K562 (cell line): ENCODE results near the gene SLC25A44. TPM values are rescaled to one million over a fixed set of nuclear protein-coding genes. Genes with fewer than 3 reads are reported as not detected.

Experiments
- SFPQ ChIP-seq: fragments of 200-400 bp; formaldehyde crosslinking; IDR thresholded peaks from 2 replicates; pipeline ENCODE4 v1.6.1; 2017; ENCODE audit warnings: mild to moderate bottlenecking, low read depth, low read length, moderate library complexity
- ZBTB40 ChIP-seq, 2 experiments: fragments of 450-650 bp in 1 of 2; sonication (generic) in 1 of 2; formaldehyde crosslinking in 1 of 2; IDR thresholded peaks; 2 replicates each; pipeline versions ENCODE4 v1.7.1 to v1.9.0; 2016 to 2022; ENCODE audit warnings: inconsistent platforms in 1 of 2, mild to moderate bottlenecking in 1 of 2, missing genetic modification reagents in 1 of 2
- ZC3H11A ChIP-seq: IDR thresholded peaks from 2 replicates; pipeline ENCODE4 v1.6.1; 2012; ENCODE audit warnings: low read depth, low read length, improper control_type of control experiment
- ZHX1 ChIP-seq: fragments of 150-350 bp; conservative IDR thresholded peaks from 2 replicates; pipeline ENCODE4 v1.6.1; 2014; ENCODE audit warnings: low read length
- polyA plus RNA-seq, 8 experiments: library from polyadenylated mRNA; depleted of rRNA in 4 of 8; stranded (reverse) in 5 of 8; unstranded in 3 of 8; fragments of >200 nt; fragmentation: Nextera tagmentation in 2 of 8; fragmentation: Illumina TruSeq in 1 of 8; extraction: Ambion mirVana in 2 of 8; extraction: Trizol in 1 of 8; gene quantifications; 2 replicates each; pipeline versions ENCODE4 v1.2.1 to v1.2.3, GENCODE V29; 2011 to 2014; ENCODE audit warnings: inconsistent platforms in 1 of 8, missing spikeins in 1 of 8
- total RNA-seq, 7 experiments: library from RNA; depleted of rRNA in 6 of 7; stranded (reverse); fragments of >200 nt in 6 of 7; fragmentation: Illumina TruSeq in 2 of 7; extraction: Trizol in 2 of 7; gene quantifications; 2 replicates each; pipeline versions ENCODE4 v1.2.1 to v1.2.3, GENCODE V29; 2011 to 2021; ENCODE audit warnings: low replicate concordance in 1 of 7

The SLC25A44 gene
- total and polyA plus RNA-seq, 9 of the 15 experiments (the other 6 are each of a cell fraction or from before 2014, with no cell fraction given): 4.4 to 22.8 (median 12.5) TPM

- TF ChIP-seq ZBTB40 (IDR thresholded peaks at IDR 0.05) (no peak), ZBTB40 (CRISPR knock-in tag; IDR thresholded peaks at IDR 0.05) (no peak), ZHX1 (no peak), ZC3H11A (no peak), SFPQ (no peak)
Measured at GRCh38 chr1:156148216-156148615, 45.7 kb upstream of the SLC25A44 start (continued).
